ENCODE measurements around the gene MYPOP.

Gene MYPOP

DNA sequence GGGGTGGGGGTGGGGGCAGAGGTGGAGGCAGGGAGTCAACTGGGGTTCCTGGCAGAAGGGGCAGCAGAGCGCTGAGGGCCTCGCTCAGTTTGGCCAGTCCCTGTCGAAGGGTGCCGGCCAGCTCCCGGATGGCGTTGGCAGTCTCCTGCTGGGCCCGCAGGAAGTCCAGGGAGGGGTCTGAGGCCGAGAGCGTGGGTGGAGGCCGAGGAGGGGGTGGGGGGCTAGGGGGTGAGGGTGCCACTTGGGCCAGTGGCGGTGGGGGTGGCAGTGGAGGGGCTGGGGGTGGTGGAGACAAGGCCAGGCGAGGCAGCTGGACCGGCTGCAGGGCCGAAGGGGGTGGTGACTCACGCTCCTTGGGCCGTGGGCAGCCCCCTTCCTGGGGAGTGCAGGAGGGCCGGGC, 11.5 kb downstream of the MYPOP start:
- H3K9ac ChIP-seq (ENCODE audit: low read length), result no peak overlapping the region
- peaks cover 4% of the 10 kb centered on the region; the same call in 1 of the 2 replicates for H3K36me3 ChIP-seq (ENCODE audit: control insufficient read depth, insufficient read depth, low read length)
- no peaks in the 10 kb centered on the region for H3K9me3 ChIP-seq (ENCODE audit: control insufficient read depth, insufficient read depth, low read depth, low read length)
- peaks cover 4% of the 10 kb centered on the region; the same call in 1 of the 2 replicates for H3K4me1 ChIP-seq (ENCODE audit: control insufficient read depth, insufficient read depth, low read length)
- H3K4me3 ChIP-seq (ENCODE audit: low read depth, low read length), result no peak overlapping the region
- no peak overlapping the region for H3K27ac ChIP-seq (ENCODE audit: low read depth, low read length)
- H3K27me3 ChIP-seq (ENCODE audit: control insufficient read depth, insufficient read depth, low read length), result no peaks in the 10 kb centered on the region

DNA sequence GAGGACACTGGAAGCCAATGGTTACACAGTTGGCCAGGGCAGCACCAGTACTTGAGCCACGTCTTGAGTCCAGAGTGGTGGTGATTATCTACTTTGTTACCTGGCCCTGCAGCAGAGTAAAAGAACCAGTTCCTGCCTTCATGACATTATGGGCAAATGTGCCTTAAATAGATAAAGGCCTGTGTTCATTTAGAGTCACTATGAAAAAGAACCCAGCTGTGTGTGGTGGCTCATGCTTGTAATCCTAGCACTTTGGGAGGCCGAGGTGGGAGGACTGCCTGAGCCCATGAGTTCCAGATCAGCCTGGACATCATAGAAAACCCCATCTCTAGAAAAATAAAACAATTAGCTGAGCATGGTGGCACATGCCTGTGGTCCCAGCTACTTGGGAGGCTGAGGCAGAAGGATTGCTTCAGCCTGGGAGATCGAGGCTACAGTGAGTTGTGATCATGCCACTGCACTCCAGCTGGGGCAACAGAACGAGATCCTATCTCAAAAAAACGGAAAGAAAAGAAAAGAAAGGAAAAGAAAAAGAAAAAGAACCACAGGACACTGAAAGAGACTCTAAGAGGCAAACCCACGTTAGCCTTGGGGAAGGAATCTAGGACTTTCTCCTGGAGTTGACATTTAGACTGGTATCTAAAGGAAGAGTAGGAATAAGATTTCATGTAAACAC, 13.1 kb downstream of the MYPOP start:
- H3K9ac ChIP-seq (ENCODE audit: low read length), result no peak overlapping the region
- no peak overlapping the region for H3K4me3 ChIP-seq (ENCODE audit: low read depth, low read length)
- H3K4me1 ChIP-seq (ENCODE audit: control insufficient read depth, insufficient read depth, low read length), result peaks cover 10% of the 10 kb centered on the region
- H3K36me3 ChIP-seq (ENCODE audit: control insufficient read depth, insufficient read depth, low read length), result no peaks in the 10 kb centered on the region
- H3K27me3 ChIP-seq (ENCODE audit: control insufficient read depth, insufficient read depth, low read length), result no peaks in the 10 kb centered on the region
- no peaks in the 10 kb centered on the region for H3K9me3 ChIP-seq (ENCODE audit: control insufficient read depth, insufficient read depth, low read depth, low read length)
- no peak overlapping the region for H3K27ac ChIP-seq (ENCODE audit: low read depth, low read length)

DNA sequence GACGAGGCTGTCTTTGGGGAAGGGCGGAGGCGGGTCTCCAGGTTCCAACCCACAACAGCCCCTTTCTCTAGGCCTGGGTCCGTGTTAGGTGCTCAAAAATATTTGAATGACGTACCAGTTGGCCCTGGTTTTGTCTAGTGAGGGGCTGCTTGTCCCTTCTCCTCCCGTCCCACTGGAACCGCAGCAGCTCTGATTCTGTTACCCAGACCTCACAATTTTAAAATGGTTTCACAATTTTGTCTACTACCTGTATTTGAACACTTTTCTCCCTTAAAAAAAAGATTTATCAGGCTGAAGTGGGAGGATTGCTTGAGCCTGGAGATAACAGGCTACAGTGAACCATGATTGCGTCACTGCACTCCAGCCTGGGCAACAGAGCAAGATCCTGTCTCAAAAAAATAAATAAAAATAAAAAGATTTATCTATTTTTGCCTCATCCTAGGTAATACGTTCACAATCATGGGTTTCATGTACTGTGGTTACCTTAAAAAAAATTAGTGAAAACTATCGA, 15.2 kb downstream of the MYPOP start:
- peak overlapping the region; percentile 90 for H3K4me3 ChIP-seq (ENCODE audit: low read depth, low read length)
- no peaks in the 10 kb centered on the region for H3K9me3 ChIP-seq (ENCODE audit: control insufficient read depth, insufficient read depth, low read depth, low read length)
- no peaks in the 10 kb centered on the region for H3K36me3 ChIP-seq (ENCODE audit: control insufficient read depth, insufficient read depth, low read length)
- H3K9ac ChIP-seq (ENCODE audit: low read length), result peak overlapping the region; percentile 85
- H3K4me1 ChIP-seq (ENCODE audit: control insufficient read depth, insufficient read depth, low read length), result peaks cover 23% of the 10 kb centered on the region
- H3K27me3 ChIP-seq (ENCODE audit: control insufficient read depth, insufficient read depth, low read length), result no peaks in the 10 kb centered on the region
- peak overlapping the region; percentile 78 for H3K27ac ChIP-seq (ENCODE audit: low read depth, low read length)

DNA sequence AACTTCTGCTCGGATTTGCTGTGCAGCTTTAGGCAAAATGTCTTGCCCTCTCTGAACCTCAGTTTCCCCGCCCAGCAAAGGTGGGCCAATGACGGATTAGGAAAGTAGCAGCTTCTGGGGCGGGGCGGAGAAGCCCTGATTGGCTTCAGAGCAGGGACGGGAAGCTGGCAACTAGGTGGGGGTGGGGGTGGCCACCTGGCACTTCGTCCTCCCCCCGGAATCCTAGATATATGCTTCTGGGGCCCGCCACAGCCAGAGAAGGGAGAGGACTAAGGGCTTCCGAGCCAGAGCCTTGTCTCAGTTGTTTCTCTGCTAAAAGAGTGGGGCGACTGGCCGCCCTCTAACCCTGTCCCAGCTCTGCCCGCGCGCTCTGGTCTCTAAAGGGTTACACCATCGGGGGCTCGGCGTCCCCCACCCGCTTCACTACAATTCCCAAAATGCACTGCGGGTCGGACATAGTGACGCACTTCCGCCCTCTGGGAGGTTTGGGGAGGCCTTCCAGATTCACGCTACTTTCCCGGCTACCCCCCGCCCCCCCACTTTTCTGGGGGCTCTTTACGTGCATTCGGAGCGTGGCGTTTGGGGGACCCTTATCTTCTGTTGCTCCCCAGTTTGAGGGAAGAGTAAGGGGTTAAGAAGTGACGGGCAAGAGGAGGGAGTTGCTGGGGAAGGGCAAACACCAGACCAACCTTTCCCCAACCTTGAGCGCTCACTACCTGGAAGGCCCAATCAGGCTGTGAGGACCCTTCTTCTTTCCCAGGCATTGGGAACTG, 15.8 kb downstream of the MYPOP start:
- peak overlapping the region; percentile 78 for H3K27ac ChIP-seq (ENCODE audit: low read depth, low read length)
- peaks cover 30% of the 10 kb centered on the region for H3K4me1 ChIP-seq (ENCODE audit: control insufficient read depth, insufficient read depth, low read length)
- H3K27me3 ChIP-seq (ENCODE audit: control insufficient read depth, insufficient read depth, low read length), result no peaks in the 10 kb centered on the region

DNA sequence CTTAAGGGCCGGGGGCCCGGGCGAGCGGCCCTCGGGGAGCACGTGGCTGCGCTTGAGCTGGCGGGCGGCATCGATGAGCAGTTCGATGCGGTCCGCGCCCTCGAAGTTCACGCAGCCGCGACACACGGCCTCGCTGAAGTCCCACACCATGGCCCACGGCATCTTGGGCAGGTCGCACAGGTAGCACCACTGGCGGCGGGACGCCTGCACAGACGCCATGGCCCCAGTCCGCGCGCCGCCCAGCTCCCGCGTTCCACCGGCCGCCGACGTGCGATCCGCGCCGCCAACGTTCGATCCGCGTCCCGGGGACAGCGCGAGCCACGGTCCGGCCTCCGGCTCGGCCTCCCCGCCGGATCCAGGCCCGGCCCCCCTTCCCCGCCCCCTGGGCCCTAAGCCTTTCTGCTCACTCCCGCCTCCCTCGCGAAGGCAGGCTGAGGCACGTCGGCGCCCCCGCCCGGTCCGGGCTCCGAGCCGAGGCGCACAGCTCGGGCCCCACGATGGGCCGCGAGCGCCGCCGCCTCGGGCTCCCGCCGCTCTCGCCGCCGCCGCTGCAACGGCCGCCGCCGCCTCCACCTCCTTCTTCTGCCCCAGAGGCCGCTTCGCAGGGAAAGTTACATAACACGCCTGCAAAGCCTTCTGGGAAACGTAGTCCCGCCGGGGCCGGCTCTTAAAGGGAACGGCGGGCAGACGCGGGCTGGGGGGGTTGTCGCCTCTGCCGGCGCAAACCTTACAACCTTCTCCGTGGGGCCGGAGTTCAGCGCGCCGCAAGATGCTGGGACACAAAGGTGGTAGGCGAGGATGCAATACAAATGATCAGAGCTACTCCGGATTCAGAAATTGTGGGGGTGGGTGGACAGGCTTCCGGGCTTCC, 16.6 kb downstream of the MYPOP start, which contains the start of gene IRF2BP1:
IRF2BP1 (minus strand) TSS at position 586 of the 871 bp plus-strand sequence; CDS start at position 219, 367 bp downstream.
- H3K4me1 ChIP-seq (ENCODE audit: control insufficient read depth, insufficient read depth, low read length), result peaks cover 37% of the 10 kb centered on the region
- no peaks in the 10 kb centered on the region for H3K36me3 ChIP-seq (ENCODE audit: control insufficient read depth, insufficient read depth, low read length)
- peak within 1 kb of the TSS; percentile 90 for H3K4me3 ChIP-seq (ENCODE audit: low read depth, low read length)
- peak within 1 kb of the TSS; percentile 78 for H3K27ac ChIP-seq (ENCODE audit: low read depth, low read length)
- H3K9ac ChIP-seq (ENCODE audit: low read length), result peak within 1 kb of the TSS; percentile 85
- H3K9me3 ChIP-seq (ENCODE audit: control insufficient read depth, insufficient read depth, low read depth, low read length), result no peaks in the 10 kb centered on the region
- no peaks in the 10 kb centered on the region for H3K27me3 ChIP-seq (ENCODE audit: control insufficient read depth, insufficient read depth, low read length)

More for the DNA sequence above, 15.8 kb downstream of the MYPOP start:
- Histone ChIP-seq H3K4me3 (ENCODE audit: low read depth, low read length) (peak overlapping the region; percentile 90), H3K9ac (ENCODE audit: low read length) (peak overlapping the region; percentile 85), H3K36me3 (ENCODE audit: control insufficient read depth, insufficient read depth, low read length) (no peaks in the 10 kb centered on the region), H3K9me3 (ENCODE audit: control insufficient read depth, insufficient read depth, low read depth, low read length) (no peaks in the 10 kb centered on the region)

DNA sequence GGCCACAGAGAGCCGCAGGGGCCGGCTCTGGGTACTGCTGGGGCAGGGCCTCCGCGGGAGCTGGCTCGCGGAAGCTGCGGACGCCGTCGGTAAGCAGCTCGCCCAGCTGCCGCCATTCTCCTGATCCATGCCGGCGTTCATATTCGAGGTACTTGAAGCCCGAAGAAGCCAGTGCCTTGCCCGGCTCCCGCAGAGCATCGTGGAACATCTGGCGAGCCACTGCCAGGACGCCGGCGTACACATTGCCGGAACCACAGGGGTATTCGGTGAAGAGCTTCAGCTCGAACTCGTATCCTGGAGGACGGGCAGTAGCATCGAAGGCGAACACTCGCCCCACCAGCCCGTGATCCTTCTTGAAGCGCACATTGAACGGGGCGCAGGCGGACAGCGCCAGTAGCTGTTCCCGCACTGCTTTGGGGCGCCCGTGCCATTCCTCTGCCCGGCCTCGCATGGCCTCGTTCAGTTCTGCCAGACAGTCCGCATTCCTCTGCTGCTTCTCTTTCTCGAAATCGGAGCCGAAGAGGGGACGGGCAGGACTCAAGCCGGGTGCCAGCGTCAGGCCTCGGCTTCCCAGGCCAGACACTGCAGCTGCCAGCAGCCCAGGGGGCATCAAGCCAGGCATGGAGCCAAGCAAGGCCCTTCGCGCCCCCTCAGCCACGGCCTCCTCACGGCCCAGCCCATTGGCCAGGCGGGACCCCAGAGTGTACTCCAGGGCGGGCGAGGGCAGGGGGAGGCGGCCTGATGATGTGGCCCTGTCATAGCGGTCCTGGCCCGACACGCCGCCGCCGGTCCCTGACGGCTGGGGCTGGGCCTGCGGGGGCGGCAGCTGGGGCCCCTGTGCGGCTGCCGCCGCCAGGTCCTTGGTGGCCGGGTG, 17.5 kb downstream of the MYPOP start:
- Histone ChIP-seq H3K27ac (ENCODE audit: low read depth, low read length) (0 out of 2 replicates have a peak overlapping the region, but pooled peaks have one; percentile 59), H3K4me1 (ENCODE audit: control insufficient read depth, insufficient read depth, low read length) (peaks cover 37% of the 10 kb centered on the region), H3K4me3 (ENCODE audit: low read depth, low read length) (peak overlapping the region; percentile 90)

DNA sequence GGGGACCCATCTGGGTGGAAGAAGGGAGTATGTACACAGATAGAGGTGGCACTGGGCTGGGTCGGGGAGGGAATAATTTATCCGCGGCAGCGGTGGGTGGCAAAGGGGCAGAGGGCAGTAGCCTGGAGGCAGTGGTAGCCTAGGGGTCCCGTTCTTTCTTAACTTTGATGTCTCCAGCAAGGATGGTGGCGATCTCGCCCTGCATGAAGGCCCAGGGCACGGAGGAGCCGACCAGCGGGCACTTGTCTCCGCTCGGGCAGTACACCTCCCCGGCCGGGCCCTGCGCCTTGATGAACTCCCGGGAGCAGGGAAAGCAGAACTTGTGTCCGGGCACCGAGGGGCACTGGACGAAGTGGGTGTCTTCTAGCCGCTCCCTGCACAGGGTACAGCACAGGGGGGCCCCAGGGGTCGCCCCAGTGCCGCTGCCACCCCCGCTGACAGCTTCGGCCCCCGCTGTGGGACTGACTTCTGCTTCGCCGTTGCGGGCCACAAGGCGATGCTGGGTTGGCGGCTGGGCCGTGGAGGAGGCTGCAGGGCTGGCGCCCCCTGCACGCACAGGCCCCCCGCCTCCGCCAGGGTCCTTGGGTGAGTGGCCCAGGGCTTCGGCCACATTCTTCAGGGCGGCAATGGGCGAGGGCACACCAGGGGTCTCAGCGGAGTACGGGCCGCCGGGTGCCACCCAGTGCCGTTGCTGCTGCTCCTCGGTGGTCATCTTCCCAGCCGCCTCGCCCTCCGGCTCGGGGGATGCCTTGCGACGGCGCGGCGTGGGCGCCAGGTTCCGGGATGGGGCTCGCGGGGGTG, 18.3 kb downstream of the MYPOP start:
- peaks cover 37% of the 10 kb centered on the region for H3K4me1 ChIP-seq (ENCODE audit: control insufficient read depth, insufficient read depth, low read length)
- no peaks in the 10 kb centered on the region for H3K36me3 ChIP-seq (ENCODE audit: control insufficient read depth, insufficient read depth, low read length)
- H3K9me3 ChIP-seq (ENCODE audit: control insufficient read depth, insufficient read depth, low read depth, low read length), result no peaks in the 10 kb centered on the region
- H3K9ac ChIP-seq (ENCODE audit: low read length), result no peak overlapping the region
- peak overlapping the region; percentile 13; the same call in 1 of the 2 replicates for H3K4me3 ChIP-seq (ENCODE audit: low read depth, low read length)
- H3K27ac ChIP-seq (ENCODE audit: low read depth, low read length), result no peak overlapping the region
- no peaks in the 10 kb centered on the region for H3K27me3 ChIP-seq (ENCODE audit: control insufficient read depth, insufficient read depth, low read length)

More for the DNA sequence above, 17.5 kb downstream of the MYPOP start:
- Histone ChIP-seq H3K9ac (ENCODE audit: low read length) (peak overlapping the region; percentile 85), H3K36me3 (ENCODE audit: control insufficient read depth, insufficient read depth, low read length) (no peaks in the 10 kb centered on the region), H3K27me3 (ENCODE audit: control insufficient read depth, insufficient read depth, low read length) (no peaks in the 10 kb centered on the region), H3K9me3 (ENCODE audit: control insufficient read depth, insufficient read depth, low read depth, low read length) (no peaks in the 10 kb centered on the region)

DNA sequence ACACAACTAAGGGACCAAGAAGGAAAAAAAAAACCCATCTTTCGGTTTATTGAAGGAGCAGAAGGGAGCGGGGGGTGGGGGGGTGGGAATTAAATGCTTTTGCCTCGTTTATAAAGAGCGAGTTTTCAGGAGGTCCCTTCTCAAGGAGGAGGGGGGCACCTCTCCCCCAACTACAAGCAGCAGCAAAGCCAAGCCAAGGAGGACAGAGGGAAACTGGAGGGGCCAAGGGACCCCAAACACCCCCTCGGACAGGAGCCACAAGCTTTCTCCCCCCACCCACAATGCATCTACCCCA, 18.9 kb downstream of the MYPOP start:
- H3K9ac ChIP-seq (ENCODE audit: low read length), result no peak overlapping the region
- no peak overlapping the region for H3K27ac ChIP-seq (ENCODE audit: low read depth, low read length)
- no peaks in the 10 kb centered on the region for H3K36me3 ChIP-seq (ENCODE audit: control insufficient read depth, insufficient read depth, low read length)
- peaks cover 37% of the 10 kb centered on the region for H3K4me1 ChIP-seq (ENCODE audit: control insufficient read depth, insufficient read depth, low read length)
- no peaks in the 10 kb centered on the region for H3K27me3 ChIP-seq (ENCODE audit: control insufficient read depth, insufficient read depth, low read length)
- H3K4me3 ChIP-seq (ENCODE audit: low read depth, low read length), result peak overlapping the region; percentile 13; the same call in 1 of the 2 replicates
- H3K9me3 ChIP-seq (ENCODE audit: control insufficient read depth, insufficient read depth, low read depth, low read length), result no peaks in the 10 kb centered on the region

DNA sequence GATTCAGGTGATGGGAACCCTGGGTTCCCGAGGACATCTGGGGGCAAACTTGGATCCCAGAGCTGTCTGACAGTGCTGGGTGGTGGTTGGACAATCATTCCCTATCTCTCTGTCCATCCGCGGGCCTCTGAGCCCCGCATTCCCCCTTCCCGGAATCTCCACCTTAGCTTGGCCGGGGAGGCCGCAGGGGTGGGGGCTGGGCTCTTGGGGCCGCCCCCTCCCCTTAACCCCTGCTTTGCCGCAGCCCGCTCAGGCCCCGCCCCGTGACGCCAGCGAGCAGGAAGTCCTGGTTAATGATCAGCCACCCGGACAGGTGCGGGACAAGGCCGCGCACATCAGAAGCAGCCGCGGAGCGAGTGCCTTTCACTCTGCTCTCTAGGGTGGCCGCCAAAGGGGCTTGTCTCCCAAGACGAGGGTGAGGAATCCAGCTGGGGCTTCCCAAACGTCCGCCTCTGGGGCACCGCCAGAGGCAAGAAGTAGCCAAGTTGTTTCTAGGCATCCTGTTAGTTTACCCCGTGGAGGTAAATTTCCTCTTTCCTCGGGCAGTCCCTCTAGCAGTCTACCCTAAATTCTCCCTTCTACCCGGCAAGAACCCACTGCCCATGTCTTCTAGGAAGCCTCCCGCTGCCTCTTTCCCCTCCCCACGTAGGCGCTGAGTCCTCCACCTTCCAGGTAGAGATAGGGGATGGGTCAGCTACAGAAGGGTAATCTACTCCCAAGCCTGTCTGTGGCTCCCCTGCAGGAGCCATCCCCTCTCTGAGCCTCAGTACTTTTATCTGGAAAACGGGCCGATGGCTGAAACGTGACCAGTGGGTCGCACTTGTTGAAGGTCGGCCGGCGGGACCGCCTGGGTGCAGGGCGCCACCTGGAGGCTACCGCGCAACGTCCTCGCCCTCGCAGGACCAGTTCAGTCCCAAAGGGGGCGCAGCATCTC, 19.5 kb downstream of the MYPOP start:
- H3K27ac ChIP-seq (ENCODE audit: low read depth, low read length), result peak overlapping the region; percentile 82; the same call in 1 of the 2 replicates
- no peaks in the 10 kb centered on the region for H3K9me3 ChIP-seq (ENCODE audit: control insufficient read depth, insufficient read depth, low read depth, low read length)
- H3K4me3 ChIP-seq (ENCODE audit: low read depth, low read length), result peak overlapping the region; percentile 64
- peaks cover 37% of the 10 kb centered on the region for H3K4me1 ChIP-seq (ENCODE audit: control insufficient read depth, insufficient read depth, low read length)
- peak overlapping the region; percentile 70 for H3K9ac ChIP-seq (ENCODE audit: low read length)
- no peaks in the 10 kb centered on the region for H3K27me3 ChIP-seq (ENCODE audit: control insufficient read depth, insufficient read depth, low read length)
- H3K36me3 ChIP-seq (ENCODE audit: control insufficient read depth, insufficient read depth, low read length), result no peaks in the 10 kb centered on the region
